NCI-H128 (cell line): ENCODE measurements around the gene PSMA7.

Experiments
- DNase-seq: peaks from one replicate; lab custom pipeline; 2025; ENCODE audit not compliant: unreplicated experiment; lab: John Stamatoyannopoulos, UW

PSMA7 gene

GRCh38 chr20:62143081-62143956, at the start of gene PSMA7, which contains the start of gene SS18L1:
Gene PSMA7 (minus strand): TSS chr20:62143394. CDS start chr20:62143303, 91 bp downstream.
Gene SS18L1 (plus strand): TSS chr20:62143769. CDS start chr20:62143821, 52 bp downstream.
- peak; percentile 58 for DNase-seq

GRCh38 chr20:62192635-62193034, 49.4 kb upstream of the PSMA7 start:
- DNase-seq: no peak

DNA sequence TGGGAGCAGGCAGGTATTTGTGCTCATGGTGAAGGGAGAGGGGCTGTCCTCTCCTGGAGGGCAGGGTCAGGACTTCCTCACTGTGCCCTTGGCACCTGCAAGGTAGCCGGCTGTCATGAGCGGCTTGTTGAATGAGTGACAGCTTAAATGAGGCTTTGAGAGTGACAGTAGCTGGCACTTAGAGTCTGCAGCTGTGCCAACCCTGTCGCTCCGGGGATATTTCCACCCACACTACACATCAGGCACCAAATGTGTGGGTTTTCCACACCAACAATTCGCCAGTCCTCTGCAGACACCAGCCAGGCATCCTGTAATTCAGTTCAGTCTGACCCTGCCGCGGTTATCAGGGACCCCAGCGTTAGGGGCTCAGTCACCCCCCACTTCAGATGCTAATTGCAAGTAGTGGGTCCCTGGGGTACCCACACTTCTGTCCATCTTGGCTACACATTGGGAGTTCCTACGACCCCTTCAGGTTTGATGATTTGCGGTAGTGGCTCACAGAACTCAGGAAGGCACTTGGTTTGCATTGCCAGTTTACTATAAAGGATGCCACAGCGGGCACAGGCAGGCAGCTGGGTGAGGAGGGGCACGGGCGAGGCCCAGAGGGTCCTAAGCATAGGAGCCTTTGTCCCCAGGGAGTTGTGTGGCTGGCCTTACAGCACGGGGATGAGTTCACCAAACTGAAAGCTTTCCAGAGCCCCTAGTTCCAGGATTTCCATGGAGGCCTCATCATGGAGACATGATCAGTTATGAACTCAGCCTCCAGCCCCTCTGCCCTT, 48.8 kb upstream of the PSMA7 start:
- DNase-seq: no peak

DNA sequence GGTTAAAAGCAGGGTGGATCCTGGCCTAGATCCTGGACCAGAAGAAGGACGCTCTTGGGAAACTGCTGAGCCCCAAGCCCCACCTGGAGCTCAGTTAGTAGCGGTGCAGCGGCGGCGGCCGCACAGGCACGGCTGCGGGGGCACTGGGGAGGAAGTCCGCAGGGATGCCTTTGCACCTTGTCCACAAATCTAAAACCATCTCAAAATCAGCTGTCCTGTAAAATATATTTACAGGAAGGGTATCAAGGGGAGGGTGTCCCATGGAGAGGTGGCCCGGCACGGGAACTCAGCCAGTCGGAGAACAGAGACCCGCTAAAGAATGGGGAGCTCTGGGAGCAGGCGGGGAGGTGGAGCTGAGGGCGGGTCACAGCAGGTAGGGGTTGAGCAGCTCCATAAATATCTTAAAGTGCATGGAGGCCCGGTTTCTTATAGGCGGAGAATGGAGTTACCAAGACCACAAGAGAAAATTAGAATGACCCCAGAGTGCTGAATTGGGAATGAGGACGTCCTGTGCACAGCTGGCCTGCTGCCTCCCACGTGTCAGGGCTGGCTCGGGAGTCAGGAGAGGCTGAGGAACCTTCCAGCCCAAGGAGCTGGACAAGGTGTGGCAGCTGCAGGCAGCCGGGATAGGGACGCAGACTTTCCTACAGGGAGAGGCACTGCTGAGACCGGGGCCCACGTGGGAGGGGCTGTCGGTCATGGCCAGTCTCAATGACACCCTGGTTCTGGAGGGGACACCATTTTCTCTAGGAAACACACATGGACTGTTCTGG, 47.6 kb upstream of the PSMA7 start:
- no peak for DNase-seq

- DNase-seq: no peak
Observed at GRCh38 chr20:62186887-62187866, 44.0 kb upstream of the PSMA7 start.

- no peak for DNase-seq
Observed at GRCh38 chr20:62186096-62186426, 42.9 kb upstream of the PSMA7 start.

DNA sequence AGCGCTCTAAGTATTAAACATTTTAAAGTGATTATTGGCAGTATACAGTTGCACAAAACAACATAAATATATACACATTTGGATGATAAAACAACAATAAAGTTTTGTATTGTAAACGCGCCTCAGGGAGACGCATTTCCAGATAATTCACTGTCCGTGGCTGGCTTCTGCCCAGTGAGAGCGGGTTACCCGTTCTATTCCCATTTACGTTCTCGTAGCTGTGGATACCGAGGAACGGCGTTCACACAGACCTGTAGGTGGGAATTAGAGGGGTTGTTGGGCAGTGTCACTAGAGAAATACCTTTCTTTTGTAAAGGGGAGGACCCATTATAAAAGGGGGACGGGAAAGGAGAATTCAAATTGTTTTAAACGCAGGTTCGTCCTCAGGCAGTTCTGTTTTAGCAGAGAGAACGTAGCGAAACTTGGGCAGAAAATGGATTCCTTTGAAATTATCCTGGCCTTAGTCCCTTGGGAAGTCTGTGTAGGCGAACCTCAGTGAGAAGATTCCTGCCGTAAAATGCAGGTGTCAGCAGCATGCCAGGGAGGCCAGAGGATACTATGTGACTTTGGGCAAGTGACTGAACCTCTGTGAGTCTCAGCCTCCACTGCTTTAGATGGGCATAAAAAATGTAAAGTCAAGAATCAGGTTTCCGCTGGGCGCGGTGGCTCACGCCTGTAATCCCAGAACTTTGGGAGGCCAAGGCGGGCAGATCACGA, 40.4 kb upstream of the PSMA7 start:
- DNase-seq: no peak

DNA sequence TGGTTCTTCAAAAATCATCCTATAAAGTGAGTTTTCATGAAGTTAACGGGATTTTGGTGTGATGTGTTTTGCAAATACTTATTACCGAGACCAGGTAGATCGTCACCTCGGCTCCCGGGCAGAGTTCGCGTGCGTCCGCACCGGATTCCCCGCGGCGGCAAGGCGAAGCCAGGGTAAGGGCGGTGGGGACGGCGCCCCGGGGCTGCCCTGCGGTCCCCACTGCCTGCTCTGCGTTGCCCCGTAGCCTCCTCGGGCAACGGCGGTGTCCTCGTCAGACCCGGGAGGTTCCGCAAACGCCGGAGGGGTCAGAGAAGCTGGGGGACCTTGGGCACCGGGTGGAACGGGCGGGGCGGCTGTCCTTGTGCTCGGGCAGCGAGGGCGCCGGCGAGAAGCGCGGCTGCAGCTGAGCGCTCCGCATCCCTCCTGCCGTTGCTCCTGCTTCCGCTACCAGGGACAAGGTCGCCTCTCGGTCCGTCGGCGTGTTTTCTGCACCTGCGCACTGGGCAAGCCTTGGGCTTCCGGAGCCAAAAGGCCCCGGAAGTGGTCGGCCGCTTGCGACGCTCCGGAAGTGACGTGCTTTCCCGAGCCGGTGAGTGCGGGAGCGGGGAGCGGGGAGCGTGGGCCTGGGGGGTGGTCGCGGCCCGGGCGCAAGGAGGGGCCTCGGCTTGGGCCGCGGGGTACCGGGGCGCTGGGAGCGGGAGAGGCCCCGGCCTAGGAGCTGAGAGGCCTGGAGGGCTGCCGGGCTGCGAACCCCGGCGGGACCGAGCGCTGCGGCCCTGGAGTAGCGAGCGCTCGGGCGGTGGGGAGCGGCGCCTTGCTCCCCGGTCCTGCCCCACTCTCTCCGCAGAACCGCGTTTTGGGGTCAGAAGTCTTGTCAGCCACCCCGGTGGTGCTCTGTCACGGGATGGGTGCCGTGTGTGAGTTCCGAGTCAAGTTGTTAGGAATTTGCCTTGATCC, 39.6 kb upstream of the PSMA7 start, which contains the start of gene MTG2:
MTG2 (plus strand) TSS at position 560 of the 957 bp plus-strand sequence. CDS start 10,393 bp downstream, outside the sequence.
- peak; percentile 92 for DNase-seq

- DNase-seq: no peak
Observed at GRCh38 chr20:62181808-62182207, 38.6 kb upstream of the PSMA7 start.

DNA sequence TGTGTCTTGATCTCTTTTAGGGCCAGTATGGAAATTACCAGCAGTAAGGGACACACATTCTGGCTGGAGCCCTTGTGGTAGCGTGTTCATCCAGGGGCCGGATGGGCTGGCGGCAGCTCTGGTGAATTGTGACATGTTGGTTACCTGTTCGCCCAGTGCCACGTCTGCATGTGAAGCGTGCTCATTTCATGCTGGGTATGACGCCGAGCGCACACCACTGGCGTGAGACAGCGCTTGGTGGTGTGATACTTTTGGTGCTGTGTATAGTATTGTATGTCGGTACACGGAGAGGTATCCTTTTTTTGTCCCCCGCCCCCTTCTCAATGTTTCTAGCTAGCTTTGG, 35.9 kb upstream of the PSMA7 start:
- DNase-seq: no peak

DNA sequence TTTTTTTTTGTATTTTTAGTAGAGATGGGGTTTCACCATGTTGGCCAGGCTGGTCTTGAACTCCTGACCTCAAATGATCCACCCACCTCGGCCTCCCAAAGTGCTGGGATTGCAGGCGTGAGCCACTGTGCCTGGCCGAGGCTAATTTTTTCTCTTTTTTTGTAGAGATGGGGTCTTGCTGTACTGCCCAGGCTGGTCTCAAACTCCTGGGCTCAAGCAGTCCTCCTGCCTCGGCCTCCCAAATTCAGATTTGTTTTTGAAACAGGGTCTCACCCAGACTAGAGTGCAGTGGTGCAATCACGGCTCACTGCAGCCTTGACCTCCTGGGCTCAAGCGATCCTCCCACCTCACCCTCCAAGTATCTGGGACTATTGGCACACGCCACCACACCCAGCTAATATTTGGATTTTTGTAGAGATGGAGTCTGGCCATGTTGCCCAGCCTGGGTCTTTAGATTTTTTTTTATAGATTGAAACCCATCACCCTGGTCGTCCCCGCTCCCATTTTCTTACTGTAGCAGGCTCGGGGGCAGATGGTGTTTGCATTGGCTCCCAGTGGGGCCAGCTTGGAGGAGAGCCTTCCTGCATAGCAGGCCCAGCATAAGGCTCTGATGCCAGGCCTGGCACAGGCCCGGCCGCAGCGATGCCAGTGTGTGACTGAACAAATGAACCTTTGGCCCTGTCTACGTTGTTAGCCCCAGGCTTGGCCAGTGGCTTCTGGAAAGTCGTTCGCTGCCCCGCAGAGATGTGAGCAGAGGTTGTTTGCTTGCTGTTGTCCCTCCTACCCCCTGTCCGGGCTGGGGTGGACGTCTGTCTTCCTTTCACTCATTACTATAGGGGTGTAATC, 35.3 kb upstream of the PSMA7 start:
- DNase-seq: no peak

DNA sequence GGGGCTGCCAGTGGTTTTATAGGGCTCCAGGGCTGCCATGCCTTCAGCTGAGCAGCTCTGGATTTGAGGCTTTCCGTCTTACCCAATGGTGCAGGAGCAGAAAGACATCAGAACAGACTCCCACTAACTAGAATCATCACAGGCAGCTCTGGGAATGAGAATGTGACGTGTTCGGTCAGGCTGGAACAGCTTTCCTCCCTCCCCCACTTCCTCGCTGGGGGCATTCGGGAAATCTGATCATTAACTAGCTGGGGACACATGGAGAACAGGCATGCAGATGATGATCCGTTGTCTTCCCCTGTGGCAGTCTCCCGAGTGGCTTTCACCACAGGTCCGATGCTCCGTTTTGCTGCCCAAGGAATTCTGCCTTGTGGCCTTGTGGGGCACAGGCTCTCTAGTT, 34.1 kb upstream of the PSMA7 start:
- DNase-seq: no peak

DNA sequence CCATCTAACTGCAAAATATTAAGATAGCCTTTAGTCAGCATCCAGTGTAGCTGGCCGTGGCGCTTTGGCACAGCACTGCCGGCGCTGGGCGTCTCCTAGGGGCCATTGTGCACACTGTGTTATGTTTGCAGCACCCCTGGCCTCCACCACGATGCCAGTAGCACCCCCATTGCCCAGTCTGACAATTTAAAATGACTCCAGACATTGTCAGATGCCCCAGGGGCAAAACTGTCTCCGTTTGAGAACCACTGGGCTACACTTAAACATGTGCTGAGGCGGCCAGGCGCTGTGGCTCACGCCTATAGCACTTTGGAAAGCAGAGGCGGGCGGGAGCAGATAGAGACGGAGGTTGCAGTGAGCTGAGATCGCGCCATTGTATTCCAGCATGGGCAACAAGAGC, 33.7 kb upstream of the PSMA7 start:
- DNase-seq: no peak

GRCh38 chr20:62175711-62176110, 32.5 kb upstream of the PSMA7 start:
- no peak for DNase-seq

- DNase-seq: no peak
Observed at GRCh38 chr20:62174870-62175624, 31.9 kb upstream of the PSMA7 start.

DNA sequence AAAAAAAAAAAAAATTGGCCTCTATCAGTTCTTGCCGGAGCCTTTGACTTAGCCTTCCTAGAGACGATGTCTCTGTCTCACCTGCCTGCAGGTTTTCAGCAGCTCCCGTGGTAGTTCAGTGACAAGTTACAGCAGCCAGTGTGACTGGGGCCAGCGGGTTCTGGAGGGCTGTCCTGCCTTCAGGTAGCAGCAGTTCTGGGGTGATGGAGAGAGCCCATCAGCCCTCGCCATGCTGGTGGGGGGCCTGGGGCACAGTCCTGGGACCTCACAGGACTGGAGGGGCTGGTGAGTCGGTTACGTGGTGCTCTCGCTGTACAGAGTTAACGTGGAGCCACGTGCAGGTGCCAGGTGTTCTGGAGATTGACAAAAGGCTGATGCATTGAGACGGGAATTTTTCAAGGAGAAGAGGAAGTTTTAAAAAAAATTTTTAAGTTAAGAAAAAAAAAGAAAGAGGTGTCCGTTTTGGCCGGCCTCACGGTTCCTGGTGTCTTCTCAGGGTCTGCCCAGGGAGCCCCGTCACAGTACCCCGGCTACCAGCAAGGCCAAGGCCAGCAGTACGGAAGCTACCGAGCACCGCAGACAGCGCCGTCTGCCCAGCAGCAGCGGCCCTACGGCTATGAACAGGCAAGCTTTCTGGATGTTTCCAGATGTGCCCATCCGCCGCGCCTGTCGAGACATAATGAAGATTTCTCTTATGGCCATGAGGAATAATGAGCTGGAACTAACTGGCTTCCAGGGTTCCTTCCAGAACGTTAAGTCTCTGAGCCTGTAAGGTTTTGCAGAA, 31.0 kb upstream of the PSMA7 start:
- no peak for DNase-seq
